Colon (tissue), 2 donors: Measurements from ENCODE around the gene WDR64.

Source experiments
- FAIRE-seq: peaks from 2 replicates; lab custom pipeline; 2012; peaks lifted over from hg19 to GRCh38; lab: Jason Lieb, UNC
- donor health status: control.
- donor health status: control.

WDR64 gene

GRCh38 chr1:241631674-241632073 lies 20.4 kb upstream of the WDR64 start:
- FAIRE-seq = no peak

GRCh38 chr1:241632987-241633386 lies 19.1 kb upstream of the WDR64 start:
- no peak for FAIRE-seq

- no peak for FAIRE-seq
Measured at GRCh38 chr1:241635556-241636152, 16.4 kb upstream of the WDR64 start.

DNA sequence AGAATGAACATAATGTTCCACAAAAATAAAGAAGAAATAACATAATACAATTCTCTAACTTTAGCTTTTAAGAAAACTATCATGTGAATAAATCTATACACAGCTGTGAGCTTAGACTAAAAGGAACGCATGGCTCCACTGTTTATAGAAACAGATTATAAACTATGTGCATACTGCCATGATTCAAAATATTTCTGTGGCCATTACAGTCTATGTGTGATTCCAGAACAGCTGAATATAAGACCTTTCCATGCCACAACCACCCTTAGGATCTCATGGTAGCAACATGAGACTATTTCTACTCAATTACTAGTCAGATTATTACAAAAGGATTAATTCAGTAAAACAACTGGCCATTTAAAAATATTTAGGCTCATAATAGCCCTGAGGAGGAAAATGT lies 15.8 kb upstream of the WDR64 start:
- no peak for FAIRE-seq

GRCh38 chr1:241637046-241637590 lies 15.0 kb upstream of the WDR64 start:
- no peak for FAIRE-seq

DNA sequence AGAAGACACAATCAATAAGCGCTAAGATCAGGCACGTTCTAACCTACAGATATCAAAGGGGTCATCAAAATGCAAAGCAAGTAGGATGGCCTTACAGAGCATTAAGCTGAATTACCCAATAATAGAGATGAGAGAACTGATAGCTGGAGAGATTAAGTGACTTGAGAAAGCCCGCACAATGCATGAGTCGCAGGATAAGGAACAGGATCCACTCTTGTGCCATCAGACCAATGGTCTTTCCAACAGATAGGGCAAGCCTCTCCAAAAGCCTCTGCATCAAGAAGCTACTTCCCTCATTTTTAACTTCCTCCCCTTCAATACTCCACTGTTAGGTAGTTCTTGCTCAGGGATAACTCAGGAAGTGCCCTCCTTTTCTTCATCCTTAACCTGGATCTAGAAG lies 14.5 kb upstream of the WDR64 start:
- FAIRE-seq = no peak

DNA sequence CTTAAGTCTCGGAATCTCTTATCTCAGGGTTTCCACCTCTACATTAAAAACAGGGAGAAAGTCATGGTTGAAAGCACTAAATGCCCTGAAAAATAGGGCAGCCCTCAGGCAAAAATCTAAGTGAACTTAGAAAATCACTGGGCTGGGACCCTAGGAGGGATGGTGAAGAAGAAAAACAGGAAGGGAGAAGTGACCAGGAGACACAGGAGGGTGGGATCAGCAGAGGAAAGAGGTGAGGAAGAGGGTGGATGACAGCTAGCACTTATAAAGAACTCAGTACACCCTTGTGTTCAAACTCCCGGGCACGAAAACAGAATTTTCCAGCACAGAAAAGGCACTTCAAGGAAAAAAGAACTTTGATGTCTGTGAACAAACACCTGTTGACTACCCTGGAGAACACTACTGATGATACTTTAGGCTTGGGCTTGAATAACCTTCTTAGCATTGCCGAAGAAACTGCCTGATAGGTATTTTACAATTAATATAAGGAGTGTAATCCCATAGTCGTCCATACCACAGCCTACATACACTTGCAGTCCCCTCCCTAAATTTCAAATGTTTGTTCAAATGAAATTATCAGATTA lies 13.9 kb upstream of the WDR64 start:
- FAIRE-seq = no peak

- FAIRE-seq = no peak
Measured at GRCh38 chr1:241638909-241639622, 13.0 kb upstream of the WDR64 start.

DNA sequence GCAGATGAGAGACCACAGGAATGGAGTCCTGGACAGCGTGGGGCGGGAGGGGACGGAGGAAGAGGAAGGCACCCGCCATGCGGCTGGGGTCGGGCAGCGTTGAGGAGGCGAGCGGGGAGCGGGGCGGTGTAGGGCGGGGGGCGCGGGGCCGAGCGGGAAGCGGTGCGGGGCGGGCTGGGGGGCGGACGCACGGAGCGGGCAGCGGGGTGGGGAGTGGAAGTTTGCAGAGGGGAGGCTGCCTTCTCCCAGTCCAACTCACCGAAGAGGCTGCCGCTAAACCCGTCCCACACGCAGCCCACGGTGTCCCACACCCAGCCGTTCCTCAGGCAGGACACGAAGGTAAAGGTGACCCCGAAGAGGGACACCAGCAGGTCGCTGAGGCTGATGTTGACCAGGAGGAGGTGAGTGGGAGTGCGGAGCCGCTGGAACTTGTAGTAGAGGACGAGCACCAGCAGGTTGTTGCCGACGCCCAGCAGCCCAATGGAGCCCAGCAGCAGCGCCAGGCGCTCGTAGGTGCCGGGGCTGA lies 12.4 kb upstream of the WDR64 start:
- FAIRE-seq = no peak

GRCh38 chr1:241640149-241640866 lies 11.8 kb upstream of the WDR64 start, which contains the start of the genes CHML and OPN3:
Gene CHML, minus strand, starts transcription at chr1:241640369. Its CDS starts 4,603 bp downstream, at chr1:241635766.
Gene OPN3, minus strand, starts transcription at chr1:241640369. Its CDS starts 115 bp downstream, at chr1:241640254.
- no peak for FAIRE-seq

DNA sequence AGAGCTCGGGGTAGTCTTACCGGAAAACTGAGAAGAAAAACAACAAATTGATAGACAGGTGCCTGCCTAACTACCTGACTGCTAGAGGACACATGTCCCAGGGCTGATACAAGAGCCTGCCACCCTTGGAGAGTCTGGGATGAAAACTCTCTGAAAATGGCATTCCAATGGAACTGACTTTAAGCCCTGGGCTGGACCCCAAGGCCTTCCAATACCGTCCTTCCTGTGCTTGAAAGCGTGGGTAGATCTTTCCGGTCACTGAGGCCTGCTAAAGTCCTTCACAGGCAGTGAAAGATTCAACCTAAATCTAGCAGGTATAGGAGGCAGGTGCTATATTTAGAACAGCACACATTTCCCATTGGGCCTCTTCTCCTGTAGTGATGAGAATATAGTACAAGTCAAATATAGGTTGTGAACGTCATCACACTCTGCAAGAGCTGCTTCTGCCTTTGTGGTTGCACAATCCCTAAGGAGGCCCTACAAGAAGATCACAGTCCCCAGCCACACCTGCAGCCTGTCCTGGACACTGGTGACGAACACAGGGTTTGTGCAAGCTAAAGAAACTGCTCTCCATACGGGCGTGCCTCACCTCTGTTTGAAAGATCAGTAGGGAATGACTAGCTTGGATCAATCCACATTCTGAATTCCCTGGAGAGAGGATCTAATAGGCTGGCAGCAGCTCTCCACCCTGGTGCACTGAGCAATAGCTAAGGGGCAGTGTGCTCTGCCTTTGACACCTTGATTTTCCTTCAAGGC lies 11.0 kb upstream of the WDR64 start:
- no peak for FAIRE-seq

- no peak for FAIRE-seq
Measured at GRCh38 chr1:241641773-241642592, 10.1 kb upstream of the WDR64 start.

DNA sequence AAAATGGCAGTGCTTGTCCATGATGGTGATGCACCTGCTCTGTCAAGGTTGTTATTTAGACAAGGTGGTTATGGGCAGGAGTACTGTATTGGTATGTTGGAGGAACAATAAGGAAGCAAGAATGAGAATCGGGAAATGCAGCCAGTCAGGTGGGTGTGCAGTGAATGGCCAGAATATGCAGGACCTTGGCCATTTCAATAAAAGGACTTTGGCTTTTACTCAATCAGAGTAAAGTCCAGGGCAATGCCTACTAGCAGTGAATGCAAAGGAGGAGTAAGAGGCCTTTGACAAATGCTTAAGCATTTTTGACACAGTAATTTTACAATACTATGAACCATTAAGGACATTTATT lies 9.5 kb upstream of the WDR64 start:
- peak; percentile 14 for FAIRE-seq

DNA sequence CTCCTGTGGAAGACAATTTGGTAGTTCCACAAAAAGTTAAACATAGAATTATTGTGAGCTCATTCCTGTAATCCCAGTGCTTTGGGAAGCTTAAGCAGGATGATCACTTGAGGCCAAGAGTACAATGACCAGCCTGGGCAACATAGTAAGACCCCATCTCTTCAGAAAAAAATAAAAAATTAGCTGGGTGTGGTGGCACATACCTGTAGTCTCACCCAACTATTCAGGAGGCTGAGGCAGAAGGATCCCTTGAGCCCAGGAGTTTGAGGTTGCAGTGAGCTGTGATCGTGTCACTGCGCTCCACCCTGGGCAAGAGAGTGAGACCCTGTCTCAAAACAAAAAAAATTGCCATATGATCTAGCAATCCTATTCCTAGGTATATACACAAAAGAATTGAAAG lies 7.8 kb upstream of the WDR64 start:
- no peak for FAIRE-seq

- FAIRE-seq = no peak
Measured at GRCh38 chr1:241645199-241645598, 6.9 kb upstream of the WDR64 start.

DNA sequence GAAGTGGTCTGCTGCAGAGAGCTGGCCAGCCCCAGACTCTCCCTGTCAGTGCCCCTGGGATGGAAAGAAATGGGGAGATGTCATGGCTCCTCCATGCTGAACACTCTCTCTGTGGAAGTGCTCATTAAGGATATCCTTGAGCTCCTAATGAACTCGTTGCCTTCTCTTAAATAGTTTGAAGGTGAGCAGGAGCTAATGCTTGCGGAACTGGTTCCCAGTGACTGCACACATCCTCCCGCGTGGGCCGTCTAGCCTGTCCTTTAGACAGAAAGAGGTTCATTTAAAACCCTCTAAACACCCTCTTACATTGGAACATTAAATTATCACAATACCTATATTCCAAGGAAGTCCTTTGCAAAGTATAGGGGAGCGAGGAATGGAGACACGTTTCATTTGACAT lies 5.9 kb upstream of the WDR64 start:
- no peak for FAIRE-seq

DNA sequence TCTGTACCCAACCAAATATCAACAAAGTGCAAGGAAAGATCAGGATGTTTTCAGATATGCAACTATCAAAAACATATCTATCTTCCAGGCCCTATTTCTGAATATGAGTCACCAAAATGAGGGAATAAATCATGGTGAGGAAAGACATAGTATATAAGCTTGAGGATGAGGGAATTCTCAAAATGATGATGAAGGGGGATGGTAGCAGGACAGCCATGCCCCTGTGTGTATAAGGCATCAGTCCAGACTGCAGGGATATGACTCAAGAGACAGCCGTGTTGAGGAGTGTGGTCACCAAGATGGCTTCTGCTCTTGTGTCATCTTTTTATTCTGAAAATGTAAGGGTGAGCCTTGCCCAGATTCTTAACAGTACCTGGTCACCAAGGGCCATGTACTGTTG lies 4.4 kb upstream of the WDR64 start:
- no peak for FAIRE-seq

GRCh38 chr1:241648159-241648558 lies 3.9 kb upstream of the WDR64 start:
- FAIRE-seq = no peak

GRCh38 chr1:241654019-241654418 lies 1.9 kb downstream of the WDR64 start:
- FAIRE-seq = no peak

GRCh38 chr1:241654641-241655040 lies 2.6 kb downstream of the WDR64 start:
- FAIRE-seq = no peak
